Thyroid gland (tissue), 4 donors: ENCODE measurements around the gene PTDSS2.

Experiments
- CTCF ChIP-seq, 6 experiments: fragments of 200-600 bp in 3 of 6; fragments of 450-650 bp in 3 of 6; sonication (generic) in 3 of 6; IDR thresholded peaks; one replicate each; pipeline ENCODE4 v1.5.1; 2016 to 2019; ENCODE audit warnings: antibody characterized with exemption in 6 of 6, mild to moderate bottlenecking in 2 of 6, inconsistent platforms in 1 of 6, moderate library complexity in 1 of 6
- POLR2A ChIP-seq, 2 donors: fragments of 450-650 bp; IDR thresholded peaks; one replicate each; pipeline ENCODE4 v1.6.1; 2017; ENCODE audit warnings: antibody characterized with exemption in 2 of 2, mild to moderate bottlenecking in 2 of 2, moderate library complexity in 1 of 2

GRCh38 chr11:403021-403760 is 46.9 kb upstream of the PTDSS2 start:
- no peak for TF ChIP-seq POLR2A (IDR thresholded peaks at IDR 0.05)
- TF ChIP-seq CTCF (IDR thresholded peaks at IDR 0.05), result no peak
